HG03342 (cell line): ENCODE data around the gene TCN2.
"Not testable (repeated sequence)": the region's sequence is repeated elsewhere in the genome, so short reads cannot be mapped to it uniquely, and the experiment has no call there.

Experiments used
- ATAC-seq: cut with Tn5 transposase; IDR thresholded peaks from one replicate; pipeline ENCODE4 v1.9.1; 2021; ENCODE audit warnings: mild to moderate bottlenecking, moderate library complexity; ENCODE audit not compliant: unreplicated experiment

The TCN2 gene

DNA sequence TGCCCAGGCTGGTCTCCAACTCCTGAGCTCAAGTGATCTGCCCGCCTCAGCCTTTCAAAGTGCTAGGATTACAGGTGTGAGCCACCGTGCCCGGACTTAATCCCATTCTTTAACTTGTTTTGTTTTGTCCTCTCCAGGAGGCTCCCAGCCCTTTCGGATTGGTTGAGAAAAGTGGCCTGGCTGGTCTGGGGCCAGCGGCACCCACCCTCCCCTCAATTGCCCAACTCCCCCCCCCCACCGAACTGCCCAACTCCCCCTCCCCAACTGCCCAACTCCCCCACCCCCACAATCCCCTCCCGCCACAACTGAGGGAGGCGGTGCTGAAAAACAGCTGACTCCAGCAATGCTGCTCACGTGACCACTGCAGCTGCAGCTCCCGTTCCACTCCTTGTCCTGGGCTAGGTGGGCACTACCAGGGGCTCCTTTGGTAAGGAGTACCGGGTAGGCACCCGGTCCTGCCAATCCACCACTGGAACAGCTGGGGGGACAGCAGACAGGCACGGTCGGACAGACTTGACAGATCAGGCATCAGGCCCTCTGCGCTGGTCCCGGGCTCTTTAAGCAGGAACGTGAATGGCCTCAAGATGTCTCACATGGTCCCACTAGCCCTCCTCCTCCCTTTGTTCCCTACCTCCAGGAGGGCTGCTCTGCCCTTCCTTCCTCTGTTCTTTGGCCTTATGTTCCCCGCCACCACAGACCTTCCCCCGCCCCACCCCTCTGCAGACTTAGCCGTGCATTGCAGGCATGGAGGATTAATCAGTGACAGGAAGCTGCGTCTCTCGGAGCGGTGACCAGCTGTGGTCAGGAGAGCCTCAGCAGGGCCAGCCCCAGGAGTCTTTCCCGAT, at the start of gene TCN2:
TCN2 (plus strand) TSS at position 720 of the 845 bp plus-strand sequence. CDS start 158 bp downstream, outside the sequence.
- ATAC-seq = no peak

DNA sequence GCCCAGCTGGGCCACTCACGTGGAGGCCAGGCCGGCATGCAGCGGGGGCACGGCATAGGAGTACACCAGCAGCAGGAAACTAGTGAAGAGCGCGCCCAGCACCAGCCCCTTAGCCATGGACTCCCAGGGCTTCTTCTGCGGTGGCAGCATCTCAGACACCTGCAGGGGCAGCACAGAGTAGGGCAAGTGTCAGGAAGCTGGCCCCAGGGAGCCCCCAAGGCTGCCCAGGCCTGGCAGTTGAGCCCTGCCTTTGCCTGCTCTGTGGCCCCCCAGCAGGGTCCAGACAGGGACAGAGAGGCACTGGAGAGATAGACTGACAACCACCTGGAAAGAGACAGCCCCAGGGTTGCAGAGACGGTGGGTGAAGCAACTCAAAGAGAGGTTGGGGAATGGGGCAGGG, 49.7 kb upstream of the TCN2 start:
- no peak for ATAC-seq

DNA sequence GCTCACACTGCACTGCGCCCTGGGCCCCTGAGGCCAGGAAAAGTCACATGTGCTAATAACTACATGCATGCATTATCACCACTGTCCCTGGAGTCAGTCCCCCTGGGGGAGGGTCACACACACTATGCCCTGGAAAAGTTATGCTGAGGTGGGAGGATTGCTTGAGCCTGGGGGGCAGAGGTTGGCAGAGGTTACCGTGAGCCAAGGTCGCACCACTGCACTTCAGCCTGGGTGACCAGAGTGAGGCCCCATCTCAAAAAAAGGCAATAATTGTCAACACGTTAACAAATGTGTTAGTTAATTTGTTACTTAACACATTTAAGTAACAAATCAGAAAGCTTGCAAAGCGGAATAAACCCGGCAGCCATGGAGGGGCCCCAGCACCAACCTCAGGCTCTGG, 47.1 kb upstream of the TCN2 start:
- no peak for ATAC-seq

DNA sequence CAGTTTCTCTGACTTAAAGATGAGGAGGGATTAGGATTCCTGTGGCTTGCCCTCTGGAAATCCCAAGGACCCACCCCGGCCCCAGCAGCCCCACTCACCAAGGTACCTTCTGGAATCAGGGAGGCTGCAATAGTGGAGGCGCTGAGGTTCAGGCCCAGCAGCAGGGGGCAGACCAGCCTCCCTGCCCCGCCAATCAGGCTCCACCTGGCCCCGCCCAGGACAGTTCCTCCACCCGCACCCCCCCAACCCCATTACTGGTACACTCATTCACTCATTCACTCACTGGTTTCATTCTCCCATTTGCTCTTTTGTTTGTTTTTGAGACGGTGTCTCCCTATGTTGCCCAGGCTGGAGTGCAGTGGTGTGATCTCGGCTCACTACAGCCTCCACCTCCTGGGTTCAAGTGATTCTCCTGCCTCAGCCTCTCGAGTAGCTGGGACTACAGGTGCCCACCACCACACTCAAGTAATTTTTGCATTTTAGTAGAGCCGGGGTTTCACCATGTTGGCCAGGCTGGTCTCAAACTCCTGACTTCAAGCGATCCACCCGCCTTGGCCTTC, 46.3 kb upstream of the TCN2 start:
- ATAC-seq = not testable (repeated sequence)

DNA sequence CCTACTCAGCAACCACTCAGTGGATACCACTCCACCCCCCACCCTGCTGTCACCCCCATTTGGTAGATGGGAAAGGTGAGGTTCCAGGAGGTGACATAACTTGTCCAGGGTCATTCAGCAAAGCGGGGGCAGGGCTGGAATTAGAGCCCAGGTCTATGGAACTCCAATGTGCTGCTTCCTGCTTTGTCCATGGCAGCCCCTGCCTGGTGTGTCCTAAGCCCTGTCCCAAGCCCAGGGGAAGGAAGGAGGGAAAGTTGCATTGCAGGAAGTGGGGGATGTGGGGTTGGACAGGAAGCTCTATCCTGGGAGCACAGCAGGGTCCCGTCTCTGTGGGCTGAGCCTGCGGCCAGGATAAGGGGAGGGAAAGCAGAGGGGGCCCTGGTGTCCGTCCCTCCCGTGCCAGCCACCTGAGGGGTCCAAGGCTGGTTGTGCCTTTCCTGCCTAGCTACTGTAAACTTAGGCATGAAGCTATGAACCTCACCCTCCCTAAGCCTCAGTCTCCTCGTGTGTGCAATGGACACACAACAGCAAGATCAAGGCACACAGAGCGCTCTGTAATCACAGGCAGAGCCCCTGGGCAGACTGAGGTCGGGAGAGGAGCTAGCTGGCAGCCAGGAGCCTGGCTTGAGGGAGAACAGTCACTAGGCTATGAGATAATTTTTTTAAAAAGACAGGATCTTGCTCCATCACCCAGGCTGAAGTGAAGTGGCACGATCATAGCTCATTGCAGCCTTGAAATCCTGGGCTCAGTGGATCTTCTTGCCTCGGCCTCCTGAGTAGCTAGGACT, 45.4 kb upstream of the TCN2 start:
- no peak for ATAC-seq

DNA sequence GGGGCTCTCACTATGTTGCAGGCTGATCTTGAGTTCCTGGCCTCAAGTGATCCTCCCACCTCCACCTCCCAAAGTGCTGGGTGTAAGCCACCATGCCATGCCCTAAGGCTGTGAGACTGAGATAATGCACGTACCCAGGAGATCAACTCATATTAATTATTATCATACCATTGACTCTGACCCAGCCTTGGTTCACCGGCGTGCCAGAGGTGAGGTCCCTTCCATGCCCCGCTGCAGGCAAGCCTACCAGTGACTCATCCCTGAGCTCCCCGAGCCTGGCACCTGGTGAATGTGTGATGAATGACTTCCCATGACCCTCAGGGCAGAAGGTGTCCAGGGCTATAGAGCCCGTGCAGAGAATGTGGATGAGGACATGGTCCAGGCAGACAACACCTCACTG, 44.6 kb upstream of the TCN2 start:
- no peak for ATAC-seq

DNA sequence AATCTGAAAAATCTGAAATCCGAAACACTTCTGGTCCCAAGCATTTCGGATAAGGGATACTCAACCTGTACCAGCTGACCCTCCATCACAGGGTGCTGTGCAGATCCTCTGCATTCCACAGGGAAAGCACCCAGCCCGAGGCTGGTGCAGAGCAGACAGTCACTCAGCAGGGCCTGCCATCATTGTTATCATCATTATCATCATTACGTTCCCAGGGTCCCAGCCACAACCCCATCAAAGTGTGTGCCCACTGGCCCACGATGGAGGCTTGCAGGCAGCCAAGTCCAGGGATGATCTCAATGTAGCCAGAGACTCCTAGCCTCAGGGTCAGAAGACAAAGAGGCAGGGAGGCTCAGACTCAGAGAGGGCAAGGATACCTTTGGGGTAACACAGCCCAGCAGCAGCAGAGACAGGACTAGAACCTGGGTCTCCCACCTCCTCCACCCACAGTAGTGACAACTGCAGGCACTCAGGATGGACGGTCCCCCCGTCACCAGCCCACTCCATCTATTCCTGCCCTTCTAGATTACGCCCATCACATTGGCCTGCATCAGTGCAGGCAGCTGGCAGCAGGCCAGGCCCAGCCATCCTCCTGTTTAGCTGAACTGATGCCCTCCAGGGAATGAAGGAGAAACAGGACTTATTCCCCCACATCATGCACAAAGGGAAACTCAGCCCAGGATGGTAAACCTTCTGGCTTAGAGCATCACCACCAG, 42.8 kb upstream of the TCN2 start:
- no peak for ATAC-seq

DNA sequence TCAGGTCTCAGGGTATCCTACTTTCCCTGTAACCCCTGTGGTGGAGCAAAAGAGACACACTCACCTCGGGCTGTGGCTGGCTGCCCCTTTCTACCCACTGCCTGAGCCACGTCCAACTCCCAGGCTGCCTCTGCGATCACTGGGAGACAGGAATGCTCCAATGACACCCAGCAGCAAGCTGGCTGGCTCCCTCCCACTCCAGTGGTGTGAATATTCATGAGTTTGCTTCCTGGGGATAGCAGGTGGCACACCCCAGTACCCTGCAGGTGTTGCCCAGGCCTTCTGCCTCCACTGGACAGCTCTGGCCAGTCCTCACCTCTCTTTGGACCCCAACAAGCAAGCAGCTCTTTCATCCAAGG, 42.2 kb upstream of the TCN2 start:
- no peak for ATAC-seq

DNA sequence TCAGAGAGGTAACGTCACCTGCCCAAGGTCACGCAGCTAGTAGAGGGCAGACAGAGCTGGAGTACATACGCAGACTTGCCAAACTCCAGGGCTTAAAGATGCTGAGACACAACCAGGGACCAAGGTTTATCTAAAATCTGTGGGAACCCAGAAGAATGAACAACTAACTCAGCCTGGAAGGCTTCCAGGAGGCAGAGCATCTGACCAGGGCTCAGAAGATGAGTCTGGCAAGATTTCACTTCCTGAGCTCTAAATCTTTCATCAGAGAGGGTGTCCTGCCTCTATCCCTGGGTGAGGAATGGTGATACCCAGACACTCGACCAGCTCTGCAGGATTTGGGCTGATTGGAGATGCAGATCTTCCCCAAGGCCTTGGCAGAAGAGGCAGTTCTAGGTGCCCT, 41.6 kb upstream of the TCN2 start:
- no peak for ATAC-seq

DNA sequence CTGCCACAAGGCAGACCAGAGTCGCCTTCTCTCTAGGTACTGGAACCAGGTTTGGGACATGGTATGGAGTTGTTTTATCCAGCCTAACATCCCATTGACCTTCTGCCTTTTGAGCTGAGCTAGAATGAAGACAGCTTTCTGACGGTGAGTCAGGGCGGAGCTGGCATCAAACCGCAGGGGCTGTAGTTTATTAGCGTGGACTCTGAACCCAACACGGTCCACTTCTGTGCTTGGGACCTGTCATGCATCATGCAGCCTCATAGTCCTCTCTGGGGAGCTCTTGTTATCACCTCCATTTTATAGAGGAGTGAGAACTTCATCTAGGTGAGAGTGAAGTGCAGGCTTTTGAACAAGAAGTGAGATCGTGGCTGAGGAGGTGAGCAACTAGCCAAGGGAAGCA, 40.8 kb upstream of the TCN2 start:
- ATAC-seq = no peak

DNA sequence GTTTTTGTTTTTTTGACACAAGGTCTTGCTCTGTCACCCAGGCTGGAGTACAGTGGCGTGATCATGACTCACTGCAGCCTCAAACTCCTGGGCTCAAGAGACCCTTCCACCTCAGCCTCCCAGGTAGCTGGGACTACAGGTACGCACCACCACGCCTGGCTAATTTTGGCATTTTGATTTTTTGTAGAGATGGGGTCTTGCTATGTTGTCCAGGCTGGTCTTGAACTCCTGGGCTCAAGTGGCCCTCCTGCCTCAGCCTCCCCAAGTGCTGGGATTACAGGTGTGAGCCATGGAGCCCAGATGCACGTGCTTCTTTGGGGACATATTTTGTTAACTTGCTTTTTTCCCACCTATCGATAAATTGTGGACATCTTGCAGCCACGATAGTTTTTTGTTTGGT, 39.7 kb upstream of the TCN2 start:
- not testable (repeated sequence) for ATAC-seq

DNA sequence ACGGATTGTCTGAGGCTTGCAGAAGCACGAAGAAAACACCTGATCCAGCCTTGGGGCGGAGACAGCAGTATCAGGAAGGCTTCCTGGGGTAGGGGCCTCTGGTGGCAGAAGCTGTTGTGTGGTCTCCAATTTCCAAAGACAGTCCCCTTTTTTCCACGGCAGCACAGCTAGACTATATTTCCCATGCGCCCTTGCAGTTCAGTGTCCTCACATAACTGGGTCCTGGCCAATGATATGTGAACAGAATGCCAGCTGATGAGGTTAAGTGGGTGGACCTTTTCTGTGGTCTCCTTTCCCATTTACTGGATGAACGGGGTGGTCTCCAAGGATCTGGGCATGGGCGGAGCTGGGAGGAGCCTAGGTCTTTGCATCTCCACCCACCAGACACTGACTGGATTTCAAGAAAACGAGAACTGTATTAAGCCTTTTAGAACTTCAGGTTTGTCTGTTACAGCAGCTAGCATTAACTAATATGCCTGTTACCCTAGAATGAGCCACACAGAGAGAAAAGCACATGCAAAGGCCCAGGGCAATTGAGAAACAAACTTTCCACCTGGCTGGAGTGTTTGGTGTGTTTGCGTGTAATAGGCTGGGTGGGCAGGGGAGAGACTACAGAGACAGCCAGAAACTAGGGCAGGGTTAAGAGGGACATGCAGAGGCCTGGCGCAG, 38.7 kb upstream of the TCN2 start:
- no peak for ATAC-seq

DNA sequence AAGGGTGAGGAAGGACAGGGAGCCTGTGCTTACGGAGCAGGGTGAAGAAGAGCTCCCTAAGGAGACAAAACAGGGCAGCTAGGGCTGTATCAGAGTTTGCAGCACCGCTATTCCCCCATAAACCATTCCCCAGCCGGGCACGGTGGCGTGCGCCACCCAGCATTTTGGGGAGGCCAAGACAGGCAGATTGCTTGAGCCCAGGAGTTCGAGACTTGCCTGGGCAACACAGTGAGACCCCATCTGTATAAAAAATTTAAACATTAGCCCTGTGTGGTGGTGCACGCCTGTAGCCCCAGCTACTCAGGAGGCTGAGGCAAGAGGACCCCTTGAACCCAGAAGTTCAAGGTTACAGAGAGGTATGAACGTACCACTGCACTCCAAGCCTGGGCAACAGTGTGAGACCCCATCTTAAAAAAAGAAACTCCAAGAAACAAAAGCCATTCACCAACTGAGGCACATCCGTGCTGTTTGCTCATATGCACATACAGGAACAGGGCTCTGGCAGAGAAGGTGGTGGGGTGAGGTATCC, 37.2 kb upstream of the TCN2 start:
- no peak for ATAC-seq

DNA sequence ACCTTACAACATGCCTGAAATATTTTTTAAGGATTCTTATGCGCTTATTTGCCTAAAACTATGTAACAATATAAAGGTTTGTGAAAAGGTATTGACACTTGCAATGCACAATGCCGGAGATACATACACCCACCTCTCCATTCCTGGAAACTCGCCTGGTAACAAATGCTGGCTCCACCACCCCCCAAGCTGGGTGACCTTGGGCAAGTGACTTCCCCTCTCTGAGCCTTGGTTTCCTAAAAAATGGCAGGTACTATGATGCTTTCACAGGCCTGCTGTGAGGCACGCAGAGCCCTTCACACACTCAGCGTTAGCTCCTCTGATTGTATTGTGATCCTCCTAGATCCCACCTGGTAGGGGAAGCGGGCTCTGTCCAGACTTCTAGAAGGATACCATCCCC, 34.8 kb upstream of the TCN2 start:
- no peak for ATAC-seq

DNA sequence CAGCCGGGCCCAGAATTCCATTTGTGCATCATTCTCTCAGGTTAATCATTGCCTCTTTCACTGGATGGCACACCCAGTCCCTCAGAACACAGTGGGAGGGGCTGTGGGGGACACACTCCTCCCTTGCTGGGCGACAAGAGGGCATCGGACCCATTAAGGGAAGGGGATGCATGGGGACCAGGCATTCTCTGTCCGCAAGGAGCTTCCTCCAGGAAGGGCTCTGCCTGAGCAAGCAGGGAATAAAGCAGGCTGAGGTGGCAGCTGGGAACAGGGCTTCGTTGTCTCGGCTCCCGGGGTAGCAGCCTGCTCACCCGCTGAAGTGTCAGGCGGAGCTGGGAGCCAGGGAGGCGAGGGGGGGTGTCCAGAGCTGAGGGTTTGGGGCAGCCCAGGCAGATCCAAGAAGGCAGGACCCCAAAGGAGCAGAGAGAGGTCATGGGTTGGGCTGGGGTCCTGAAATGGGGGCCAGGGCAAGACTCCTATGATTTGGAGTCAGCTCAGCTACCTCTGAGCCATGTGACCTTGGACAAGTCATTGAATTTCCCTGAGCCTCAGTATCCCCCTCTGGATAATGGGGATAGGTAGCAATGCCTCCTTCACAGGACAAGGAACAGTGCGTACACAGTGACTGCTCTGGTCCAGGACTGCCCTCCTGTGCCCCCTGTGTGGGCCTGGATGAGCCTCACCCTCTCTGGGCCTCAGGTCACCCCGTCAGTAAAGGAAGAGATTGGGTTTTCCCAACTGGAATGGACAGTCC, 34.0 kb upstream of the TCN2 start:
- ATAC-seq = no peak

DNA sequence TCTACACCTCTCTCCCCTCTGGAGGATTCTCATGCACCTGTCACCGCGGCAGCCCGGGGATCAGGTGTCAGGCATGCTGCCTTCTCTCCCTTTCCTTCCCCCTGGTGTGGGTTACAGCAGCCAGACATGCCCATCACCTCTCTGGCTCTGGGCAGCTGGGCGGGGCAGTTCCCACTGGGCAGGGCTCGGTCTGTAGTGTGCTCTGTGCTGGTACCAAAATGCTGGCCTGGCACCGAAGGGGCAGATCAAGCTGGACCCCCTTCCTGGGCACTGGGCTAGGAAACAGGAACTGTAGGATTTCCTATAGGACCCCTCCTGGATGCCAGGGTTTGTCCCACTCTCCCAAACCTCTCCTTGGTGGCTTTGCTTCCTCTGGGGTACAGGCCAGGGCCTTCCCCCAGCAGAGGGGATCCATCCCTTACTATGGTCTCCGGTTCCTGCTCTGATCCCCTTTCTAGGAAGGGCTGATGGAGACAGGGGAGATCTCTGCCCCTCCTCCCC, 33.3 kb upstream of the TCN2 start:
- no peak for ATAC-seq

DNA sequence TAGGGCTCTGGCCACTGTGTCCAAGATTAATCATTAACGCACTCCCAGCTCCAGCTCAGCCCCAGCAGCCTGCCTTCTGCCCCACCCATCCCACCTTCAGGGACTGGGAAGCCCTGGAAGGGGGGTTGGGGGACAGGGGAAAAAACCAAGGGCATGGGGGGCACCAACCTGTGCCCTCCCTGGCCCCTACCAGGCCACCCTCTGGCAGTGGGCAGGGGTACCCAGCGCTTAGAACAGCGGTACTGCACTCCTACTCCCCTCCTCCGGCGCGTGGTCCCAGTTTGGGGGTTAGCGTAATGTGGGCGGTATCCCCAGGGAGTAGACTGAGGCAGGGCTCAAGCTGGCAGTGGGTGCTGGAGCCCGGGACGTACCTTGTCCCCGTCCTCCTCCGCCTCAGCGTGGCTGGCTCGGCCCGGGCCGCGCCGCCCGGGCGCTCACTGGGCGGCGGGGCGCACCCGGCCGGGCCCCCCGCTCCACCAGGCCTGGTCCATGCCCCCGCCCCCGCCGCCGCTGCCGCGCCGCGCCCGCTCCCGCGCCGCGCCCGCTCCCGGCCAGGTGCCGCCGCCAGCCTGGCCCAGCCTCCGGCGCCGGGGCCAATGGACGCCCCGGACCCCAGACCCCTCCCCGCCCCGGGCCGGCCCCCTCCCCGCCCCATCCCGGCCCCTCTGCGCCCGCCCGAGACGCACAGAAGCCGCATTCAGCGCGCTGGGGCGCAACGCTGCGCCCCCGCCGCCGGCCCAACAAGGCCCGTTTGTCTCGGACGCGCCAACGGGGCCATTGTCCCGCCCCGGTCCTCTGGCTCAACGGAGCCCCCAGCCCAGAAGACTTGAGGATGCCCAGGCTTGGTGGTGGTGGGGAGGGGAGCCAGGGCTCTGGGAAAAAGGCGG, 32.6 kb upstream of the TCN2 start, which contains the start of gene GAL3ST1:
GAL3ST1 (minus strand) TSS at position 571 of the 887 bp plus-strand sequence. CDS start 17,273 bp downstream, outside the sequence.
- no peak for ATAC-seq

DNA sequence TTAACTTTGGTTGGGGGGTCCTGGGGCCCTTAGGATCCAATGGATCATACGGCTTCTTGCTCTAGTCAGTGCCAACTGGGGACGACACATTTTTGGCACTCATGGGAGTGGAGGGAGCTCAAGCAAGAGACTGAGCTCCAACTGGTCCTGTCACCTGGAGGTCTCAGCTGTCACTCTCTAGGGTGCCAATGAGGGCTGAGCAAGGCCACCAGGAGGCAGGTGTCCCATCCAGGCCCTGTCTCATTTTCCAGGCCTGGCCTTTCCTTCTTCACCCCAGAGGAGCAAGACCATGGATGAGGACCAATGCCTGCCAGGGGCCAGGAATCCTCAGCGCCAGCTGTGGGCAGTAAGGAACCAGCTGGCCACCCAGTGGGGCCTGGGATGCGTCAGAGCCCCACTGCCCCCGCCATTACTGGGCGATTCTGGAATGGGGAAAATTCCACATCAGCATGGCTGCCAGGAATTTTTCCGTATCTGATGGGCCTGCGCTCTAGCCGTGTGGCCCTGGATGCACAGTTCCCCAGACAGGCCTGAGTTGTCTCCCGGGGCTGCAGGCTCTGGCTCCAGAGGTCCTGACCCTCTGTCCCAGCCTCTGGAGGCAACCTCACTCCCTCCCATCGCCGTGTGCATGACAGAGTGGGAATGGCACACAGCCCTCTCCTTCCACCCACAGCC, 31.8 kb upstream of the TCN2 start:
- no peak for ATAC-seq
